Prostate gland (tissue), 2 donors: ENCODE data around the gene MED29. TPM values are rescaled to one million over a fixed set of nuclear protein-coding genes. Genes with fewer than 3 reads are reported as not detected.

Experiments used
- DNase-seq: peaks from one replicate; pipeline ENCODE4 v3.0.0-alpha.2; 2019; ENCODE audit warnings: low spot score
- H3K27ac ChIP-seq, 2 donors: fragments of 200-600 bp; sonication (generic); 2 replicates each; pipeline ENCODE4 v1.5.1; 2017 to 2019
- H3K27me3 ChIP-seq: fragments of 200-600 bp; sonication (generic); replicated peaks from 2 replicates; pipeline ENCODE4 v1.5.1; 2019; ENCODE audit not compliant: insufficient read depth
- H3K36me3 ChIP-seq, 2 donors: fragments of 200-600 bp; sonication (generic); 1 replicate in 1 of 2; 2 replicates in 1 of 2; pipeline versions ENCODE4 v1.5.1 to v1.8.1; 2017 to 2019
- H3K4me1 ChIP-seq: fragments of 200-600 bp; sonication (generic); replicated peaks from 2 replicates; pipeline ENCODE4 v1.5.1; 2019
- H3K4me3 ChIP-seq, 2 donors: fragments of 200-600 bp; sonication (generic); 2 replicates each; pipeline ENCODE4 v1.5.1; 2017 to 2019
- H3K9me3 ChIP-seq: fragments of 200-600 bp; sonication (generic); 2 replicates; pipeline ENCODE4 v1.5.1; 2017
- CTCF ChIP-seq, 4 experiments: fragments of 200-600 bp in 2 of 4; fragments of 450-650 bp in 2 of 4; sonication (generic) in 2 of 4; IDR thresholded peaks; 1 replicate in 3 of 4; 2 replicates in 1 of 4; pipeline ENCODE4 v1.5.1; 2016 to 2019; ENCODE audit warnings: antibody characterized with exemption in 4 of 4, mild to moderate bottlenecking in 2 of 4, moderate library complexity in 2 of 4
- POLR2A ChIP-seq: fragments of 450-650 bp; IDR thresholded peaks from one replicate; pipeline ENCODE4 v1.6.1; 2016; ENCODE audit warnings: antibody characterized with exemption, mild to moderate bottlenecking
- POLR2AphosphoS5 ChIP-seq: sonication (generic); formaldehyde crosslinking; IDR thresholded peaks from one replicate; pipeline ENCODE4 v1.6.1; 2017; ENCODE audit warnings: antibody characterized with exemption
- WGBS: methylation state at CpG from one replicate; pipeline ENCODE4 v1.1.5; 2018; 5-methylcytosine and 5-hydroxymethylcytosine counted together
- intact Hi-C: fragments of 100-400 bp; cut with DNase I; formaldehyde crosslinking; loops from one replicate; pipeline ENCODE4 v1.14.2; 2022
- total RNA-seq, 2 donors: library from RNA; depleted of rRNA; stranded (reverse); fragments of >200 nt; gene quantifications; one replicate each; pipeline ENCODE4 v1.1.0, GENCODE V29; 2016

MED29 gene
- total RNA-seq, 2 donors from 2014 or later = 50.2 to 56.4 TPM

GRCh38 chr19:39411081-39411831 is 20.1 kb downstream of the MED29 start:
- Histone ChIP-seq H3K4me3 (peak overlapping the region in 1 of 2 donors; percentile 75), H3K9me3 (no peaks in the 10 kb centered on the region), H3K36me3 (peaks cover 8% of the 10 kb centered on the region in 2 donors), H3K4me1 (no peaks in the 10 kb centered on the region), H3K27ac (peak overlapping the region; percentile 100), H3K27me3 (no peaks in the 10 kb centered on the region)
- intact Hi-C loops = loop anchor here (1.0 to 5.0 kb wide), 2 partner anchors 13 to 69 kb away; partner anchors contain the start of gene SAMD4B
- DNase-seq = peak; percentile 44
- no peak for TF ChIP-seq POLR2AphosphoS5
- no peak for TF ChIP-seq POLR2A
- TF ChIP-seq CTCF (IDR thresholded peaks at IDR 0.05) = no peak
- 17% methylated on average over 9 of the region's 9 CpGs for WGBS

GRCh38 chr19:39411832-39412099 is 20.6 kb downstream of the MED29 start:
- H3K9me3 ChIP-seq = no peaks in the 10 kb centered on the region
- peaks cover 8% of the 10 kb centered on the region in 2 donors for H3K36me3 ChIP-seq
- H3K4me3 ChIP-seq = peak overlapping the region in 1 of 2 donors; percentile 19
- H3K27me3 ChIP-seq = no peaks in the 10 kb centered on the region
- peak overlapping the region; percentile 100 for H3K27ac ChIP-seq
- under 1% methylated on average over 7 of the region's 7 CpGs for WGBS
- H3K4me1 ChIP-seq = no peaks in the 10 kb centered on the region
- intact Hi-C loops = loop anchor here (1.0 to 5.0 kb wide), 2 partner anchors 13 to 69 kb away; partner anchors contain the start of gene SAMD4B
- peak; percentile 89 for DNase-seq
- TF ChIP-seq CTCF (IDR thresholded peaks at IDR 0.05) (peak; percentile 85 to 99 (median 98)), POLR2A (no peak)

GRCh38 chr19:39412100-39412866 is 21.1 kb downstream of the MED29 start, which contains the start of gene PLEKHG2:
TSS of gene PLEKHG2 (plus strand) at chr19:39412669. CDS start at chr19:39414087, 1,418 bp downstream.
- WGBS = 1% methylated on average over 38 of the region's 60 CpGs
- intact Hi-C loops = loop anchor here (5.0 kb wide), 1 partner anchor 70 kb away; the partner anchor contains the start of gene SAMD4B
- peak; percentile 99 for DNase-seq
- Histone ChIP-seq H3K9me3 (no peaks in the 10 kb centered on the region), H3K27ac (peak within 1 kb of the TSS; percentile 100), H3K36me3 (peaks cover 8% of the 10 kb centered on the region in 2 donors), H3K27me3 (no peaks in the 10 kb centered on the region), H3K4me3 (peak within 1 kb of the TSS; percentile 73 to 76), H3K4me1 (no peaks in the 10 kb centered on the region)
- peak; percentile 99 for TF ChIP-seq POLR2AphosphoS5
- TF ChIP-seq CTCF (IDR thresholded peaks at IDR 0.05) = peak in 3 of 4 experiments; percentile 93 to 94 (median 93)
- peak; percentile 45 for TF ChIP-seq POLR2A

- H3K36me3 ChIP-seq = peaks cover 7 to 8% of the 10 kb centered on the region in 2 donors
- no peaks in the 10 kb centered on the region for H3K4me1 ChIP-seq
- H3K9me3 ChIP-seq = no peaks in the 10 kb centered on the region
- under 1% methylated on average over 24 of the region's 24 CpGs for WGBS
- peak overlapping the region; percentile 100 for H3K27ac ChIP-seq
- DNase-seq = peak; percentile 41
- TF ChIP-seq POLR2AphosphoS5 = no peak
- TF ChIP-seq CTCF (IDR thresholded peaks at IDR 0.05) = peak in 1 of 4 experiments; percentile 86
- peak overlapping the region; percentile 73 to 76 for H3K4me3 ChIP-seq
- no peaks in the 10 kb centered on the region for H3K27me3 ChIP-seq
- intact Hi-C loops = loop anchor here (5.0 kb wide), 1 partner anchor 71 kb away; the partner anchor contains the start of gene SAMD4B
Observed at GRCh38 chr19:39412867-39413271, 21.7 kb downstream of the MED29 start.
